Heart right ventricle (tissue), 16 donors: ENCODE results near the gene PLEKHA1. TPM values are rescaled to one million over a fixed set of nuclear protein-coding genes. Genes with fewer than 3 reads are reported as not detected.

Experiments
- ATAC-seq, 8 donors: fragments of 200-7000 bp; cut with Tn5 transposase; one replicate each; pipeline ENCODE4 v1.9.1; 2020; ENCODE audit warnings: mild to moderate bottlenecking in 8 of 8, moderate library complexity in 8 of 8, moderate number of reproducible peaks in 1 of 8
- DNase-seq, 2 donors: peaks; one replicate each; pipeline ENCODE4 v3.0.0-alpha.2; 2020
- H3K27ac ChIP-seq, 10 donors: fragments of 200-600 bp; sonication (generic) in 2 of 10; one replicate each; pipeline versions ENCODE4 v1.5.0 to v1.8.0; 2020 to 2022; ENCODE audit warnings: mild to moderate bottlenecking in 3 of 10
- H3K27me3 ChIP-seq, 7 donors: fragments of 200-600 bp; one replicate each; pipeline ENCODE4 v1.8.0; 2021 to 2022; ENCODE audit warnings: mild to moderate bottlenecking in 2 of 7
- H3K36me3 ChIP-seq, 9 donors: fragments of 200-600 bp; sonication (generic) in 1 of 9; one replicate each; pipeline versions ENCODE4 v1.5.0 to v1.8.0; 2020 to 2022; ENCODE audit warnings: mild to moderate bottlenecking in 2 of 9
- H3K4me1 ChIP-seq, 9 donors: fragments of 200-600 bp; sonication (generic) in 1 of 9; one replicate each; pipeline versions ENCODE4 v1.5.0 to v1.8.0; 2020 to 2022; ENCODE audit warnings: mild to moderate bottlenecking in 4 of 9
- H3K4me3 ChIP-seq, 10 donors: fragments of 200-600 bp; sonication (generic) in 2 of 10; one replicate each; pipeline versions ENCODE4 v1.5.0 to v1.8.0; 2020 to 2022; ENCODE audit warnings: mild to moderate bottlenecking in 7 of 10, moderate library complexity in 2 of 10
- H3K9me3 ChIP-seq, 11 donors: fragments of 200-600 bp in 10 of 11; sonication (generic) in 2 of 11; one replicate each; pipeline versions ENCODE4 v1.5.0 to v1.8.0; 2013 to 2022; ENCODE audit warnings: mild to moderate bottlenecking in 2 of 11, control low read depth in 1 of 11, moderate library complexity in 1 of 11
- CTCF ChIP-seq, 9 donors: fragments of 200-600 bp; sonication (generic) in 2 of 9; IDR thresholded peaks; one replicate each; pipeline versions ENCODE4 v1.5.0 to v1.8.0; 2021 to 2022; ENCODE audit warnings: antibody characterized with exemption in 9 of 9, mild to moderate bottlenecking in 5 of 9, moderate library complexity in 1 of 9
- WGBS, 2 donors: extraction: QIAGEN DNeasy Blood & Tissue Kit; methylation state at CpG; one replicate each; pipeline ENCODE4 v1.1.7; 2013; ENCODE audit warnings: inconsistent platforms in 1 of 2; 5-methylcytosine and 5-hydroxymethylcytosine counted together
- intact Hi-C, 10 donors: fragments of 100-400 bp; cut with DNase I; formaldehyde crosslinking; loops; one replicate each; pipeline versions ENCODE4 v1.11.1 to v1.14.2; 2022
- polyA plus RNA-seq, 2 donors: library from polyadenylated mRNA; stranded (reverse); fragments of 200-250 nt; gene quantifications; one replicate each; pipeline ENCODE4 v1.2.3, GENCODE V29; 2013
- total RNA-seq, 10 donors: library from RNA; stranded (reverse); fragmentation: NEBNext Ultra II Directional in 3 of 10; extraction: Animal tissue kit (Norgen Biotek cat#: 25700) in 3 of 10; gene quantifications; one replicate each; pipeline versions ENCODE4 v1.2.1 to v1.2.4, GENCODE V29; 2021 to 2023
- donor health status: Arrhythmogenic right ventricular cardiomyopathy.
- donor health status: ischemic (EF 13 %, LVEDD 7.1; RV severe dilation, severe dysfunction).
- donor health status: healthy with polysubstance abuse.
- donor health status: DM: no; HTN: yes; CAD: no.
- donor health status: DM: no; HTN: no; CAD: no.
- donor health status: ischemic (EF 25% LVEDD 6.9; RV normal size, moderate dysfunction).
- donor health status: ischemic (EF 25% LVEDD 5.7; RV mildly dilated, moderate dysfunction).
- donor health status: healthy.
- donor health status: DM: yes; HTN: yes; CAD: no.
- donor health status: Ischemic cardiomyopathy.
- donor health status: ischemic (EF 35%, LVEDD 5.7; RV mildly dilated, moderate dysfunction).
- donor health status: nonischemic (EF 11% LVEDD 7.7; RV severe dilation, severe dysfunction).
- donor health status: DM: yes; HTN: yes; CAD: no.
- donor health status: PGD.
- donor health status: ischemic (EF 29% LVEDD 5.4; RV normal size, mild dysfunction).
- donor health status: nonischemic (EF 23%, LVEDD 6.1; RV moderate dilation, normal function).

The PLEKHA1 gene
- total and polyA plus RNA-seq, 12 donors: 16.7 to 72.9 (median 49.4) TPM

- no peak overlapping the region for H3K4me3 ChIP-seq
- ATAC-seq (no peak), DNase-seq (no peak)
- H3K27me3 ChIP-seq: no peaks in the 10 kb centered on the region
- TF ChIP-seq CTCF (IDR thresholded peaks at IDR 0.05): no peak
- WGBS, 2 donors: 91 to 96% methylated on average over 4 of the region's 4 CpGs
- H3K27ac ChIP-seq: no peak overlapping the region
- intact Hi-C loops: no loop called here
- H3K36me3 ChIP-seq: no peaks in the 10 kb centered on the region
- peaks cover 0 to 15% (median 0%) of the 10 kb centered on the region in 11 donors for H3K9me3 ChIP-seq
- H3K4me1 ChIP-seq: peaks cover 0 to 6% (median 0%) of the 10 kb centered on the region in 9 donors
Measured at GRCh38 chr10:122357685-122358084, 16.8 kb upstream of the PLEKHA1 start.

GRCh38 chr10:122359621-122360020 lies 14.9 kb upstream of the PLEKHA1 start:
- peaks cover 0 to 6% (median 0%) of the 10 kb centered on the region in 9 donors for H3K4me1 ChIP-seq
- no peak overlapping the region for H3K4me3 ChIP-seq
- intact Hi-C loops: no loop called here
- peaks cover 0 to 15% (median 0%) of the 10 kb centered on the region in 11 donors for H3K9me3 ChIP-seq
- H3K36me3 ChIP-seq: no peaks in the 10 kb centered on the region
- TF ChIP-seq CTCF (IDR thresholded peaks at IDR 0.05): no peak
- no peak overlapping the region for H3K27ac ChIP-seq
- no peaks in the 10 kb centered on the region for H3K27me3 ChIP-seq
- ATAC-seq (no peak), DNase-seq (no peak)
- 87 to 88% methylated on average over 2 of the region's 2 CpGs for WGBS, 2 donors

GRCh38 chr10:122361046-122361445 lies 13.5 kb upstream of the PLEKHA1 start:
- H3K27me3 ChIP-seq: no peaks in the 10 kb centered on the region
- no peak for TF ChIP-seq CTCF (IDR thresholded peaks at IDR 0.05)
- intact Hi-C loops: no loop called here
- DNase-seq (no peak), ATAC-seq (no peak)
- H3K36me3 ChIP-seq: no peaks in the 10 kb centered on the region
- peaks cover 0 to 6% (median 0%) of the 10 kb centered on the region in 9 donors for H3K4me1 ChIP-seq
- no peak overlapping the region for H3K4me3 ChIP-seq
- H3K27ac ChIP-seq: no peak overlapping the region
- WGBS, 2 donors: 92 to 97% methylated on average over 1 of the region's 1 CpG
- H3K9me3 ChIP-seq: peaks cover 0 to 15% (median 0%) of the 10 kb centered on the region in 11 donors

- H3K9me3 ChIP-seq: peaks cover 0 to 15% (median 0%) of the 10 kb centered on the region in 11 donors
- intact Hi-C loops: no loop called here
- no peak for TF ChIP-seq CTCF (IDR thresholded peaks at IDR 0.05)
- DNase-seq (no peak), ATAC-seq (no peak)
- H3K27ac ChIP-seq: no peak overlapping the region
- WGBS, 2 donors: 90 to 97% methylated on average over 4 of the region's 4 CpGs
- H3K4me3 ChIP-seq: no peak overlapping the region
- no peaks in the 10 kb centered on the region for H3K36me3 ChIP-seq
- H3K27me3 ChIP-seq: no peaks in the 10 kb centered on the region
- peaks cover 0 to 5% (median 0%) of the 10 kb centered on the region in 9 donors for H3K4me1 ChIP-seq
Measured at GRCh38 chr10:122362031-122362592, 12.4 kb upstream of the PLEKHA1 start.
